GM10266 (cell line): ENCODE results near the gene MGMT.

ENCODE experiments used
- DNase-seq: peaks from one replicate; pipeline ENCODE4 v3.0.0; 2012; ENCODE audit errors: extremely low spot score
- CTCF ChIP-seq: IDR thresholded peaks from 2 replicates; pipeline ENCODE4 v1.5.1; 2012; ENCODE audit warnings: mild to moderate bottlenecking, low read depth; ENCODE audit not compliant: control insufficient read depth, insufficient read depth; ENCODE audit errors: missing control alignments

MGMT gene

DNA sequence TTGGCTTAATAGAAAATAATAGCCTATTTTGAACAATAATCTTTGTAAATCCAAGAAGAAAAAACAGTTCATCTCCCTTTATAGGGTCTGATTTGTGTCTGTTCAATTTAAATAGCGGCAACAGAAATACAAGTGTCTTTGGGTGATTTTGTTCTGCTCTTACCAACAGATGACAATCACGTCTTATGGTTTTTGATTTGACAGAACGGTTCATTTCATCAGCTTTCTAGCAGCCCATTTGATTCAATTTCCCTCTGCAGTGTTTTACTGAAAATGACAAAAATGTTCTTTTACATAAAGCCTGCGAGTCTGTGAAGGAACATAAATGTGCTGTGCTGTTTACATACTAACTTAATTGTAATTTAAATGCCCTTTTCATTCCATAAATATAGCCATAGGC lies 180.5 kb downstream of the MGMT start:
- no peak for DNase-seq
- TF ChIP-seq CTCF, result no peak

- no peak for DNase-seq
- no peak for TF ChIP-seq CTCF
Observed at GRCh38 chr10:129648856-129649255, 181.8 kb downstream of the MGMT start.

GRCh38 chr10:129652021-129652420 lies 185.0 kb downstream of the MGMT start:
- no peak for TF ChIP-seq CTCF
- DNase-seq, result no peak

DNA sequence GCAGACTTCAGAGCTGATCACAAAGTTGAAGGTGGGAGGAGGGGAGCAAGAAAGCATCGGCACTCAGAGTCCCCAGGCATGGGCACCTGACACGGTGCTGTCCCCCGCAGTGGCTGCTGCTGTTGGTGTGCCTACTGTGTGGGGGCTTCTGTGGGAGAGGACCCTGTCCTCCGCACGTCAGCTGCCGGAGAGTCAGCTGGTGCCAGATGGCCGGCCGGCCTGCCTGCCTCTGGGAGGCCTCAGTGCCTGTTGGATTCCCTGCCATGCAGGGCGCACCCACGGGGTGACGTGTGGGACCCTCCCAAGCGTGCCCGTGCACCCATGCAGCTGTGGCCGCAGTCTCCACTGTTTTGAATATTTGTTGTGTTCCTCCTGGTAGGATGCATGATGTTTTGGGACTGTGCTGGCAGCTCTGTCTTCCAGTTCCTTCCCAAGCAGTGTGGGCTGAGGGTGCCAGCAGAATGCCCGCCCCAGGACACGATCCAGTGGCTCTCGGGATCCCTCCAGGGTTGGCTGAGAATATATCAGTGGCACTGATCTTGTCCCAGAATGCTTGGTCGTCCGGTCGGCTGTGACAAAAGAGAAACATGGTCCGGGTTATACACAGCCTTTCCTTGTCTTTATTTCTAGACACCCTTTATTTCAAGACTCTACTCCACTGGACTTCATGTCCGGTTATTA lies 185.6 kb downstream of the MGMT start:
- DNase-seq, result no peak
- TF ChIP-seq CTCF, result no peak

DNA sequence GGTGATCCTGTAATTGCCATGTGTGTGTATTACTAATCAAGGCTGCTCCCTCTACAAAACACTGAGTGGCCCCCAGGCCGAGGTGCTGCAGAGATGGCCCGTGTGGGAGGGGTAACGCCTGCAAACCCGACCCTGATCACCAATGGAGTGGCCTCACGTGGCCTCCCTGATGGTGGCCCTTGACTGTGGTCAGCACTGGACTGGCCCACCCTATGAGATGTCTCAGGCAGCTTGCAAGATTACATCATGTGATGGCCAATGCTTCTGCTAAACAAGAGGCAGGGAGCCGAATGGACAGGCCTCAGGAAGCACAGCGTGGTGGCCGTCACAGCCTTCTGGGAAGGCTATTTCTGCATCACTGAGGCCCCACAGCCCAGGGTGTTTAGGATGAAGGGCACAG lies 186.4 kb downstream of the MGMT start:
- TF ChIP-seq CTCF, result no peak
- DNase-seq, result no peak

DNA sequence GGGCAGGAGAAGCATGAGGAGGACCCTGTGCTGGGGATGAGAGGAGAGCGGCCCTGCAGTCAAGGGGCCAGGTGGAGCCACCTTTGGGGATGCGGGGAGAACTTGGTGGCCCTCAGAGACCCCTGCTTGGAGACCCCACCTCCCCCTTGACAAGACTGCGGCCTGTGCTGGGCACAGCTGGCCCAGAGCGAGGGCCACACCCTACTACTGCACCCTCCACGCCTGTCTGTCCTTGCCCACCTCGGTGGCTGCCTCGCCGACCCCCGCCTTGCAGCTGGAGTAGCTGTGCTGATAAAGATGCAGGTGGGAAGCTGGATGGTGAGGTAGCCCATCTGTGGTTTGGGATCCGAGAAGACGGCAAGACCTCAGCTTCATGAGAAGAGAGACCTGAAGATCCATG lies 186.8 kb downstream of the MGMT start:
- no peak for TF ChIP-seq CTCF
- no peak for DNase-seq

- no peak for TF ChIP-seq CTCF
- DNase-seq, result no peak
Observed at GRCh38 chr10:129654461-129654860, 187.4 kb downstream of the MGMT start.
